ENCODE results near the gene SSBP3. TPM values are rescaled to one million over a fixed set of nuclear protein-coding genes. Genes with fewer than 3 reads are reported as not detected.

The SSBP3 gene
- total and polyA plus RNA-seq, 2 of the 13 experiments (the other 11 are each of a cell fraction or from before 2014, with no cell fraction given), result 8.5 to 17.6 TPM

GRCh38 chr1:54347955-54348699, 58.1 kb downstream of the SSBP3 start (continued):
- TF ChIP-seq ETS1 (CRISPR knock-in tag; IDR thresholded peaks at IDR 0.05), result no peak
- peak; percentile 94 for TF ChIP-seq RFX5 (IDR thresholded peaks at IDR 0.05; ENCODE audit: low read depth, low read length)
- TF ChIP-seq TBP (CRISPR knock-in tag; IDR thresholded peaks at IDR 0.05), result no peak
- peak; percentile 7; the same call in 1 of the 2 replicates for TF ChIP-seq TBX2 (CRISPR knock-in tag; IDR thresholded peaks at IDR 0.05; ENCODE audit: borderline replicate concordance)
- TF ChIP-seq KLF16 (CRISPR knock-in tag; IDR thresholded peaks at IDR 0.05), result no peak
- no peak for TF ChIP-seq HIVEP1 (CRISPR knock-in tag; IDR thresholded peaks at IDR 0.05)
- TF ChIP-seq U2AF1 (optimal IDR thresholded peaks at IDR 0.05; ENCODE audit: low read depth, low read length), result no peak
- 0 out of 2 replicates have a peak, but pooled peaks have one; percentile 59 for TF ChIP-seq TOPORS (CRISPR knock-in tag; IDR thresholded peaks at IDR 0.05)
- TF ChIP-seq NPAS2 (CRISPR knock-in tag; IDR thresholded peaks at IDR 0.05; ENCODE audit: borderline replicate concordance), result no peak
- TF ChIP-seq SIN3A (IDR thresholded peaks at IDR 0.05; ENCODE audit: borderline replicate concordance, low read depth, low read length), result no peak
- TF ChIP-seq ZNF740 (CRISPR knock-in tag; IDR thresholded peaks at IDR 0.05), result peak; percentile 68
- no peak for TF ChIP-seq NR0B2 (CRISPR knock-in tag; IDR thresholded peaks at IDR 0.05)
- no peak for TF ChIP-seq CHD2 (IDR thresholded peaks at IDR 0.05; ENCODE audit: low read depth, low read length)
- TF ChIP-seq ARNT2 (CRISPR knock-in tag; IDR thresholded peaks at IDR 0.05; ENCODE audit: low read depth), result 0 out of 2 replicates have a peak, but pooled peaks have one; percentile 55
- no peak for TF ChIP-seq ZNF260 (CRISPR knock-in tag; IDR thresholded peaks at IDR 0.05; ENCODE audit: borderline replicate concordance, low read depth)
- no peak for TF ChIP-seq RNF219 (CRISPR knock-in tag; IDR thresholded peaks at IDR 0.05)
- TF ChIP-seq, protein P1, sequence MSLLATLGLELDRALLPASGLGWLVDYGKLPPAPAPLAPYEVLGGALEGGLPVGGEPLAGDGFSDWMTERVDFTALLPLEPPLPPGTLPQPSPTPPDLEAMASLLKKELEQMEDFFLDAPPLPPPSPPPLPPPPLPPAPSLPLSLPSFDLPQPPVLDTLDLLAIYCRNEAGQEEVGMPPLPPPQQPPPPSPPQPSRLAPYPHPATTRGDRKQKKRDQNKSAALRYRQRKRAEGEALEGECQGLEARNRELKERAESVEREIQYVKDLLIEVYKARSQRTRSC (CRISPR knock-in tag; IDR thresholded peaks at IDR 0.05; ENCODE audit: low read depth), result no peak
- no peak for TF ChIP-seq GTF2F1 (IDR thresholded peaks at IDR 0.05; ENCODE audit: low read length)
- no peak for TF ChIP-seq CREB1 (IDR thresholded peaks at IDR 0.05)
- peak; percentile 57; the same call in 1 of the 2 replicates for TF ChIP-seq CREB1 (CRISPR knock-in tag; IDR thresholded peaks at IDR 0.05)
- no peak for TF ChIP-seq RBFOX2 (IDR thresholded peaks at IDR 0.05; ENCODE audit: low read depth, low read length)
- no peak for TF ChIP-seq RBAK (CRISPR knock-in tag; IDR thresholded peaks at IDR 0.05)
- TF ChIP-seq ZNF251 (CRISPR knock-in tag; IDR thresholded peaks at IDR 0.05), result no peak
- peak; percentile 73; the same call in 1 of the 2 replicates for TF ChIP-seq ETV5 (CRISPR knock-in tag; IDR thresholded peaks at IDR 0.05; ENCODE audit: borderline replicate concordance)
- no peak for TF ChIP-seq SRY (CRISPR knock-in tag; IDR thresholded peaks at IDR 0.05)
